SK-N-SH treated with all-trans-retinoic acid at 6 μM for 48 hours (cell line): ENCODE data around the gene ANK2.

Experiments used
- ATAC-seq: fragments of 200-7000 bp; cut with Tn5 transposase; 3 replicates; pipeline ENCODE4 v1.9.1; 2020; ENCODE audit warnings: mild to moderate bottlenecking, moderate library complexity
- ARNTL ChIP-seq: fragments of 450-650 bp; formaldehyde crosslinking; IDR thresholded peaks from 2 replicates; pipeline ENCODE4 v1.5.0; 2020; ENCODE audit warnings: low read depth, mild to moderate bottlenecking, moderate library complexity, borderline replicate concordance
- BACH2 ChIP-seq: fragments of 250-450 bp; sonication (Bioruptor Pico); IDR thresholded peaks from 2 replicates; pipeline ENCODE4 v1.9.0; 2021; ENCODE audit warnings: mild to moderate bottlenecking, borderline replicate concordance
- CSDC2 ChIP-seq: fragments of 250-450 bp; sonication (Bioruptor Pico); IDR thresholded peaks from 2 replicates; pipeline ENCODE4 v1.5.0; 2020; ENCODE audit warnings: mild to moderate bottlenecking, moderate library complexity
- ESRRG ChIP-seq: fragments of 250-450 bp; sonication (Bioruptor Pico); IDR thresholded peaks from 2 replicates; pipeline ENCODE4 v1.6.1; 2021; ENCODE audit warnings: mild to moderate bottlenecking
- GLIS3 ChIP-seq: fragments of 250-450 bp; sonication (Bioruptor Pico); IDR thresholded peaks from 2 replicates; pipeline ENCODE4 v1.5.0; 2020; ENCODE audit warnings: mild to moderate bottlenecking, moderate library complexity
- ISL1 ChIP-seq: fragments of 250-450 bp; sonication (Bioruptor Pico); IDR thresholded peaks from 2 replicates; pipeline ENCODE4 v2.1.2; 2022; ENCODE audit warnings: mild to moderate bottlenecking, moderate library complexity
- OSR1 ChIP-seq: fragments of 250-450 bp; sonication (Bioruptor Pico); IDR thresholded peaks from 2 replicates; pipeline ENCODE4 v1.8.0; 2022; ENCODE audit warnings: moderate library complexity, mild to moderate bottlenecking, inconsistent platforms
- POU6F1 ChIP-seq: fragments of 250-450 bp; sonication (Bioruptor Pico); IDR thresholded peaks from 2 replicates; pipeline ENCODE4 v1.8.0; 2021; ENCODE audit warnings: low read depth, mild to moderate bottlenecking, moderate library complexity, borderline replicate concordance
- PPARA ChIP-seq: fragments of 250-450 bp; sonication (Bioruptor Pico); IDR thresholded peaks from 2 replicates; pipeline ENCODE4 v1.5.0; 2020; ENCODE audit warnings: mild to moderate bottlenecking, borderline replicate concordance
- RARB ChIP-seq: fragments of 250-450 bp; sonication (Bioruptor Pico); IDR thresholded peaks from 2 replicates; pipeline ENCODE4 v1.8.0; 2021; ENCODE audit warnings: mild to moderate bottlenecking, moderate library complexity
- SNAI2 ChIP-seq: fragments of 250-450 bp; sonication (Bioruptor Pico); IDR thresholded peaks from 2 replicates; pipeline ENCODE4 v1.5.0; 2020; ENCODE audit warnings: mild to moderate bottlenecking, moderate library complexity
- TCF4 ChIP-seq: fragments of 250-450 bp; sonication (Bioruptor Pico); IDR thresholded peaks from 2 replicates; pipeline ENCODE4 v1.8.0; 2021; ENCODE audit warnings: mild to moderate bottlenecking, moderate library complexity, borderline replicate concordance
- TOX ChIP-seq: fragments of 250-450 bp; sonication (Bioruptor Pico); IDR thresholded peaks from 2 replicates; pipeline ENCODE4 v1.8.0; 2021; ENCODE audit warnings: mild to moderate bottlenecking, moderate library complexity, borderline replicate concordance
- ZC3H10 ChIP-seq: fragments of 250-450 bp; sonication (Bioruptor Pico); IDR thresholded peaks from 2 replicates; pipeline ENCODE4 v1.5.1; 2021; ENCODE audit warnings: mild to moderate bottlenecking, moderate library complexity
- ZFP3 ChIP-seq: fragments of 250-450 bp; sonication (Bioruptor Pico); IDR thresholded peaks from 2 replicates; pipeline ENCODE4 v1.5.0; 2020; ENCODE audit warnings: mild to moderate bottlenecking, moderate library complexity
- ZFP30 ChIP-seq: fragments of 450-650 bp; formaldehyde crosslinking; IDR thresholded peaks from 2 replicates; pipeline ENCODE4 v1.5.0; 2022; ENCODE audit warnings: mild to moderate bottlenecking, moderate library complexity
- ZNF565 ChIP-seq: fragments of 450-650 bp; formaldehyde crosslinking; conservative IDR thresholded peaks from 2 replicates; pipeline ENCODE4 v1.5.0; 2020; ENCODE audit warnings: low read depth, mild to moderate bottlenecking, moderate library complexity
- ZNF70 ChIP-seq: fragments of 450-650 bp; formaldehyde crosslinking; IDR thresholded peaks from 2 replicates; pipeline ENCODE4 v1.5.0; 2020; ENCODE audit warnings: mild to moderate bottlenecking, moderate library complexity
- ZNF8 ChIP-seq: fragments of 450-650 bp; formaldehyde crosslinking; IDR thresholded peaks from 2 replicates; pipeline ENCODE4 v1.5.0; 2020; ENCODE audit warnings: mild to moderate bottlenecking, moderate library complexity
- TF ChIP-seq, protein P1 (sequence below): fragments of 250-450 bp; sonication (Bioruptor Pico); IDR thresholded peaks from 2 replicates; pipeline ENCODE4 v1.8.0; 2020; ENCODE audit warnings: mild to moderate bottlenecking, moderate library complexity, borderline replicate concordance
- TF ChIP-seq, protein P2 (sequence below): fragments of 250-450 bp; sonication (Bioruptor Pico); IDR thresholded peaks from 2 replicates; pipeline ENCODE4 v1.5.0; 2020; ENCODE audit warnings: mild to moderate bottlenecking, moderate library complexity

The ANK2 gene

GRCh38 chr4:113109106-113109718, 59.8 kb downstream of the ANK2 start:
- no peak for TF ChIP-seq POU6F1
- no peak for TF ChIP-seq ISL1
- TF ChIP-seq ZNF8 (CRISPR knock-in tag): no peak
- ATAC-seq: no peak

DNA sequence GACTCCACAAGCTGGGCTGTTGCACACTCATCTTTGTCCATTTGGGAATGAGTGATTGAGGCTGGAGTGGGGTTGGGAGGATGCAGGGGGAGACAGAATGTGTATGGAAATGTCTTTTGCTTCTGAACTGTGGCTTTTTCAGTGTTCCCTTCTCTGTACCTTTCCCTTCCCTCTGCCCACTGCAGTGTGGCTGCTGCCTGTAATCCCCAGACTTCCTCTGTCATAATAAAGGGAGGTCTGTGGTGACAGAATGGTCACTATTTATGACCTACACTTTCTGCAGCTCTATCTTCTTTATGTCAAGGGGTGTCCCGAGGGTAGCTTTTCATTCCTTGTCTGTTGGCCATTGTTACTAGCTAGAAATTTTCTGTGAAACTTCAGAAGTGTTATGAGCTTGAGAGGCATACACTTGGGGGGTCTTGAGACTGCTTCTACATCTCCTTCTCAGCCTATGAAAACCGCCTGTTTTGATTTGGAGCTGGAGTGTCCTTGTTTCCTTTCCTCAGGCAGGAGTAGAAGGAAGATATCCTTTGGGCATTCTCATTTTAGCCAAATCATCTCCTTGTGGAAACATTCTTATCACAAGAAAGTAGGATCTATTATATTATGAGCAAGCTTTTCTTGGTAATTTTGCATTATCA, 63.0 kb downstream of the ANK2 start:
- TF ChIP-seq ZNF70 (no peak), BACH2 (no peak), ZNF565 (CRISPR knock-in tag) (no peak), ZFP30 (CRISPR knock-in tag) (no peak), CSDC2 (CRISPR knock-in tag) (no peak), TCF4 (CRISPR knock-in tag) (no peak), POU6F1 (no peak), RARB (CRISPR knock-in tag) (no peak), ZNF8 (CRISPR knock-in tag) (no peak), TOX (CRISPR knock-in tag) (no peak), OSR1 (CRISPR knock-in tag) (no peak), GLIS3 (no peak)
- TF ChIP-seq, protein P1, sequence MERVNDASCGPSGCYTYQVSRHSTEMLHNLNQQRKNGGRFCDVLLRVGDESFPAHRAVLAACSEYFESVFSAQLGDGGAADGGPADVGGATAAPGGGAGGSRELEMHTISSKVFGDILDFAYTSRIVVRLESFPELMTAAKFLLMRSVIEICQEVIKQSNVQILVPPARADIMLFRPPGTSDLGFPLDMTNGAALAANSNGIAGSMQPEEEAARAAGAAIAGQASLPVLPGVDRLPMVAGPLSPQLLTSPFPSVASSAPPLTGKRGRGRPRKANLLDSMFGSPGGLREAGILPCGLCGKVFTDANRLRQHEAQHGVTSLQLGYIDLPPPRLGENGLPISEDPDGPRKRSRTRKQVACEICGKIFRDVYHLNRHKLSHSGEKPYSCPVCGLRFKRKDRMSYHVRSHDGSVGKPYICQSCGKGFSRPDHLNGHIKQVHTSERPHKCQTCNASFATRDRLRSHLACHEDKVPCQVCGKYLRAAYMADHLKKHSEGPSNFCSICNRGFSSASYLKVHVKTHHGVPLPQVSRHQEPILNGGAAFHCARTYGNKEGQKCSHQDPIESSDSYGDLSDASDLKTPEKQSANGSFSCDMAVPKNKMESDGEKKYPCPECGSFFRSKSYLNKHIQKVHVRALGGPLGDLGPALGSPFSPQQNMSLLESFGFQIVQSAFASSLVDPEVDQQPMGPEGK (CRISPR knock-in tag): no peak
- TF ChIP-seq, protein P2, sequence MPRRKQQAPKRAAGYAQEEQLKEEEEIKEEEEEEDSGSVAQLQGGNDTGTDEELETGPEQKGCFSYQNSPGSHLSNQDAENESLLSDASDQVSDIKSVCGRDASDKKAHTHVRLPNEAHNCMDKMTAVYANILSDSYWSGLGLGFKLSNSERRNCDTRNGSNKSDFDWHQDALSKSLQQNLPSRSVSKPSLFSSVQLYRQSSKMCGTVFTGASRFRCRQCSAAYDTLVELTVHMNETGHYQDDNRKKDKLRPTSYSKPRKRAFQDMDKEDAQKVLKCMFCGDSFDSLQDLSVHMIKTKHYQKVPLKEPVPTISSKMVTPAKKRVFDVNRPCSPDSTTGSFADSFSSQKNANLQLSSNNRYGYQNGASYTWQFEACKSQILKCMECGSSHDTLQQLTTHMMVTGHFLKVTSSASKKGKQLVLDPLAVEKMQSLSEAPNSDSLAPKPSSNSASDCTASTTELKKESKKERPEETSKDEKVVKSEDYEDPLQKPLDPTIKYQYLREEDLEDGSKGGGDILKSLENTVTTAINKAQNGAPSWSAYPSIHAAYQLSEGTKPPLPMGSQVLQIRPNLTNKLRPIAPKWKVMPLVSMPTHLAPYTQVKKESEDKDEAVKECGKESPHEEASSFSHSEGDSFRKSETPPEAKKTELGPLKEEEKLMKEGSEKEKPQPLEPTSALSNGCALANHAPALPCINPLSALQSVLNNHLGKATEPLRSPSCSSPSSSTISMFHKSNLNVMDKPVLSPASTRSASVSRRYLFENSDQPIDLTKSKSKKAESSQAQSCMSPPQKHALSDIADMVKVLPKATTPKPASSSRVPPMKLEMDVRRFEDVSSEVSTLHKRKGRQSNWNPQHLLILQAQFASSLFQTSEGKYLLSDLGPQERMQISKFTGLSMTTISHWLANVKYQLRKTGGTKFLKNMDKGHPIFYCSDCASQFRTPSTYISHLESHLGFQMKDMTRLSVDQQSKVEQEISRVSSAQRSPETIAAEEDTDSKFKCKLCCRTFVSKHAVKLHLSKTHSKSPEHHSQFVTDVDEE (CRISPR knock-in tag): no peak
- no peak for ATAC-seq

DNA sequence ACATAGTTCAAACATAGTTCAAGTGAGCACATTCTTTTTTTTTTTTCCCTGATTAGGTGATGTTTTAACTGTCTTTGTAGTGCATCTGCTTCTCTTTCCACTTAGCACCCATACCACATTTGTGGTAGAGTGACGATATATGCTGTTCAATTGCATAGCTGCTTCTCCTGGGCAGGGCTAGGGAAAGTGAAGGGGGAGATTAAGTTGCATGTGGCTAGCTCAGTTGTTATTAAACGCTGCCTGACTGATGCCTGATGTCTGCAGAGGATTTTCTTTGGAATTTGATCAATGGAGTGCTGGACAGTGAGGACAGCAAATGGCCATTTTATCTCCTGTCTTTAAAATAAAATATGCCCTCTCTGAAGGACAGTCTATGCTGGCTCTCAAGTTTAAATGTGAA, 63.7 kb downstream of the ANK2 start:
- TF ChIP-seq SNAI2 (CRISPR knock-in tag): no peak
- no peak for TF ChIP-seq TCF4 (CRISPR knock-in tag)
- TF ChIP-seq ISL1: no peak
- TF ChIP-seq ZFP30 (CRISPR knock-in tag): no peak
- TF ChIP-seq BACH2: no peak
- TF ChIP-seq ZNF565 (CRISPR knock-in tag): no peak
- TF ChIP-seq ZFP3: no peak
- no peak for TF ChIP-seq ZNF8 (CRISPR knock-in tag)

DNA sequence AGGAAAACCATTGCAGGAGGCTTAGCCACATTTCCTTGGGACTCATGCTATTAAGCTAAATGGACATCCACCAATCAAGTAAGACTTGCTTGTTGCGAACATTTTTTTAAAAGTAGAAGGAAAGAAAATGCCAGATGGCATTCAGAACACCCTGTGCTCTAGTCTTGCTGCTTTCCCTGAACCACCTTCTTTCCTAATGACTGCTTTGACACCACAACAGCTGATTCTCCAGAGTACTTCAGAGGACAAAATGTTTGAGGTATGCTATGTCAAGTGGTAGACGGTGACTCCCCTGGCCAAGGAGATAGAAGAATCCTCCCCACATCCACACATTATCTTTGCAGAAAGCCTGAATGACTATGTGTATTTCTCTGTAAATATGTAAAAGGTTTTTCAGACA, 65.4 kb downstream of the ANK2 start:
- ATAC-seq: no peak
- TF ChIP-seq ZNF70: no peak
- TF ChIP-seq ISL1: no peak
- TF ChIP-seq BACH2: no peak
- no peak for TF ChIP-seq ZFP3
- TF ChIP-seq ARNTL (CRISPR knock-in tag): no peak
- TF ChIP-seq PPARA (CRISPR knock-in tag): no peak
- no peak for TF ChIP-seq ZNF565 (CRISPR knock-in tag)
- TF ChIP-seq RARB (CRISPR knock-in tag): no peak
- no peak for TF ChIP-seq ESRRG (CRISPR knock-in tag)
- no peak for TF ChIP-seq ZNF8 (CRISPR knock-in tag)
- TF ChIP-seq GLIS3: no peak
- TF ChIP-seq CSDC2 (CRISPR knock-in tag): no peak
- no peak for TF ChIP-seq ZC3H10 (CRISPR knock-in tag)
- TF ChIP-seq ZFP30 (CRISPR knock-in tag): no peak
- no peak for TF ChIP-seq TCF4 (CRISPR knock-in tag)
- TF ChIP-seq TOX (CRISPR knock-in tag): no peak
- TF ChIP-seq SNAI2 (CRISPR knock-in tag): no peak
- TF ChIP-seq, protein P1 (CRISPR knock-in tag): no peak
- TF ChIP-seq, protein P2 (CRISPR knock-in tag): no peak

More for the DNA sequence above, 63.7 kb downstream of the ANK2 start:
- no peak for ATAC-seq
